Measurements from ENCODE around the gene OR52B6.

The OR52B6 gene

DNA sequence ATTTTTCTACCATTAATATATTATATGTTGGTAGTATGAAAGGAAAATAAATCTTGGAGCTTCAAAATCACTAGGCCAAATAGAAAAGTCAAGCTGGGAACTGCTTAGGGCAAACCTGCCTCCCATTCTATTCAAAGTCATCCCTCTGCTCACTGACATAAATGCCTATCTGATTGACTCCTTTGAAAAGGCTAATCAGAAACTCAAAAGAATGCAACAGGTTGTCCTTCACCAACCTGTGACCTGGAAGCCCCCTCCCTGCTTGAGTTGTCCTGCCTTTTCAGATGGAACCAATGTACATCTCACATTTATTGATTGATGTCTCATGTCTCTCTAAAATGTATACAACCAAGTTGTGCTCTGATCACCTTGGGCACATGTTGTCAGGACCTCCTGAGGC lies 40.9 kb downstream of the OR52B6 start:
- Histone ChIP-seq H4K20me1 (ENCODE audit: control insufficient read depth, insufficient read depth, low read depth, low read length) (no peaks in the 10 kb centered on the region), H3K4me1 (ENCODE audit: control insufficient read depth, low read length) (peaks cover 16% of the 10 kb centered on the region), H3K27ac (ENCODE audit: low read depth, low read length) (no peak overlapping the region), H3K36me3 (ENCODE audit: control insufficient read depth, low read length) (no peaks in the 10 kb centered on the region), H3K9me2 (replicated peaks; ENCODE audit: control insufficient read depth, low read length) (no peaks in the 10 kb centered on the region), H3K79me2 (ENCODE audit: control insufficient read depth, low read length) (no peaks in the 10 kb centered on the region), H3F3A (ENCODE audit: control insufficient read depth, insufficient read depth) (no peaks in the 10 kb centered on the region), H3K4me2 (ENCODE audit: low read length) (no peak overlapping the region), H3K9me3 (ENCODE audit: control insufficient read depth, insufficient read depth, low read length) (no peaks in the 10 kb centered on the region), H3K4me3 (ENCODE audit: low read length) (no peak overlapping the region), H3K27me3 (ENCODE audit: control insufficient read depth, low read length) (no peaks in the 10 kb centered on the region)
- no peak for TF ChIP-seq EZH2phosphoT487 (IDR thresholded peaks at IDR 0.05; ENCODE audit: borderline replicate concordance, low read length)
- TF ChIP-seq, protein P1, sequence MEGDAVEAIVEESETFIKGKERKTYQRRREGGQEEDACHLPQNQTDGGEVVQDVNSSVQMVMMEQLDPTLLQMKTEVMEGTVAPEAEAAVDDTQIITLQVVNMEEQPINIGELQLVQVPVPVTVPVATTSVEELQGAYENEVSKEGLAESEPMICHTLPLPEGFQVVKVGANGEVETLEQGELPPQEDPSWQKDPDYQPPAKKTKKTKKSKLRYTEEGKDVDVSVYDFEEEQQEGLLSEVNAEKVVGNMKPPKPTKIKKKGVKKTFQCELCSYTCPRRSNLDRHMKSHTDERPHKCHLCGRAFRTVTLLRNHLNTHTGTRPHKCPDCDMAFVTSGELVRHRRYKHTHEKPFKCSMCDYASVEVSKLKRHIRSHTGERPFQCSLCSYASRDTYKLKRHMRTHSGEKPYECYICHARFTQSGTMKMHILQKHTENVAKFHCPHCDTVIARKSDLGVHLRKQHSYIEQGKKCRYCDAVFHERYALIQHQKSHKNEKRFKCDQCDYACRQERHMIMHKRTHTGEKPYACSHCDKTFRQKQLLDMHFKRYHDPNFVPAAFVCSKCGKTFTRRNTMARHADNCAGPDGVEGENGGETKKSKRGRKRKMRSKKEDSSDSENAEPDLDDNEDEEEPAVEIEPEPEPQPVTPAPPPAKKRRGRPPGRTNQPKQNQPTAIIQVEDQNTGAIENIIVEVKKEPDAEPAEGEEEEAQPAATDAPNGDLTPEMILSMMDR (IDR thresholded peaks at IDR 0.05; ENCODE audit: low read depth, low read length, poor library complexity, severe bottlenecking), result no peak

DNA sequence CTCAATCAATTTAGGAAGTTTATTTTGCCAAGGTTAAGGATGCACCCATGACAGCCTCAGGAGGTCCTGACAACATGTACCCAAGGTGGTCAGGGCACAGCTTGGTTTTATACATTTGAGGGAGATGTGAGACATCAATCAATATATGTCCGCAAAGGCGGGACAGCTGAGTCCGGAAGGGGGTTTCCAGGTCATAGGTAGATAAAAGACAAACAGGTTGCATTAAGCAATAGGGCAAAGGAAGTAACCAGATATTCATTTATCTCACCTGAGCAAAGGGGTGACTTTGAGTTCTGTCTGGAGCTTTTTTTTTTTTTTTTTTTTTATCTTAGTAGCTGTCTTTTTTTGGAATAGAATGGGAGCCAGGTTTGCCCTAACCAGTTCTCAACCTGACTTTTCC lies 42.1 kb downstream of the OR52B6 start:
- Histone ChIP-seq H3K79me2 (ENCODE audit: control insufficient read depth, low read length) (no peaks in the 10 kb centered on the region), H3K27me3 (ENCODE audit: control insufficient read depth, low read length) (no peaks in the 10 kb centered on the region), H3F3A (ENCODE audit: control insufficient read depth, insufficient read depth) (no peaks in the 10 kb centered on the region), H3K4me1 (ENCODE audit: control insufficient read depth, low read length) (peaks cover 16% of the 10 kb centered on the region), H3K9me3 (ENCODE audit: control insufficient read depth, insufficient read depth, low read length) (no peaks in the 10 kb centered on the region), H3K9me2 (replicated peaks; ENCODE audit: control insufficient read depth, low read length) (no peaks in the 10 kb centered on the region), H4K20me1 (ENCODE audit: control insufficient read depth, insufficient read depth, low read depth, low read length) (no peaks in the 10 kb centered on the region), H3K36me3 (ENCODE audit: control insufficient read depth, low read length) (no peaks in the 10 kb centered on the region), H3K27ac (ENCODE audit: low read depth, low read length) (no peak overlapping the region), H3K4me2 (ENCODE audit: low read length) (no peak overlapping the region), H3K4me3 (ENCODE audit: low read length) (no peak overlapping the region)
- TF ChIP-seq, protein P1 (IDR thresholded peaks at IDR 0.05; ENCODE audit: low read depth, low read length, poor library complexity, severe bottlenecking), result no peak
- no peak for TF ChIP-seq EZH2phosphoT487 (IDR thresholded peaks at IDR 0.05; ENCODE audit: borderline replicate concordance, low read length)

DNA sequence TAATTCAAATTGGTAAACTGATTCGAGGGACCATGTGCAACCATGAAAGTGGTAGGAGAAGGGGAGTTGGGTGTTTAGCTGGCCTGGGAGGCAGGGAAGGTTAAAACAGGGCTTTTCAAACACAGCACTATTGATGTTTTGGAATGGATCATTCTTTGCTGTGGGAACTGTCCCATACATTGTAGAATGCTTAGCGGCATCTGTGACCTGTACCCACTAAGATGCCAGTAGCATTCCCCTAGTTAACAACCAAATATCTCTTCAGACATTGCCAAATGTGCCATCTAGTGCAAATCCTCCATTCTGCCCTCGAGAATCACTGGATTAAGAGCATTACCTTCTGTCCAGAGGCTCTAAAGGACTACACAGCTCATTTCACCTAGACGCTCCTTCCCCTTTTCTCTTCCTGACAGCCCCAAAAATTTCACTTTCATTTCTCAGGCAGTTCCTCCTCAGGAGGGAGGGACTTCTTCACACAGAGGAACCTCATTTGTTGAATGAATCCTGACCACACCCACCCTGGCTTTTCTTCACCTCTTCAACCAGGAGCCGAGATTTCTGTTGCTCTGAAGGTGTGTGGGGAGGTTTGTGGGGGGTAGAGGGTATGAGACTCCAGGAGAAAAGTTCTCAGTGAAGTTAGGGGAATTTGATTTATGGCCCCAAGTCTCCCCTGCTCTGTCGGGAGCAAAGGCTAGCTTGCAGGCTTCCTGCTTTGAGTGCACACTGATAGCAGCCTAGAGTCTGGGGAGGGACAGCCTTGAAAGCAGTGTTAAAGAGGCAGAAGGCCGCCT lies 44.0 kb downstream of the OR52B6 start, which contains the start of gene TRIM34:
Gene TRIM34 (plus strand): TSS at position 513 of the 791 bp plus-strand sequence. CDS start 7,331 bp downstream, outside the sequence.
- Histone ChIP-seq H3K27ac (ENCODE audit: low read depth, low read length) (no peak within 1 kb of the TSS), H3K4me2 (ENCODE audit: low read length) (peak within 1 kb of the TSS; percentile 75), H3K9me3 (ENCODE audit: control insufficient read depth, insufficient read depth, low read length) (no peaks in the 10 kb centered on the region), H3K4me3 (ENCODE audit: low read length) (peak within 1 kb of the TSS; percentile 79), H3K4me1 (ENCODE audit: control insufficient read depth, low read length) (peaks cover 16% of the 10 kb centered on the region), H3K36me3 (ENCODE audit: control insufficient read depth, low read length) (no peaks in the 10 kb centered on the region), H3F3A (ENCODE audit: control insufficient read depth, insufficient read depth) (no peaks in the 10 kb centered on the region), H4K20me1 (ENCODE audit: control insufficient read depth, insufficient read depth, low read depth, low read length) (no peaks in the 10 kb centered on the region), H3K79me2 (ENCODE audit: control insufficient read depth, low read length) (no peaks in the 10 kb centered on the region), H3K9me2 (replicated peaks; ENCODE audit: control insufficient read depth, low read length) (no peaks in the 10 kb centered on the region), H3K27me3 (ENCODE audit: control insufficient read depth, low read length) (no peaks in the 10 kb centered on the region)
- TF ChIP-seq, protein P1 (IDR thresholded peaks at IDR 0.05; ENCODE audit: low read depth, low read length, poor library complexity, severe bottlenecking), result no peak
- TF ChIP-seq EZH2phosphoT487 (IDR thresholded peaks at IDR 0.05; ENCODE audit: borderline replicate concordance, low read length), result no peak

All from DOHH2 (cell line).